ACHN (cell line): ENCODE data around the gene PHKA2.
"Not testable (repeated sequence)": the region's sequence is repeated elsewhere in the genome, so short reads cannot be mapped to it uniquely, and the experiment has no call there.

Experiments
- DNase-seq: peaks from one replicate; pipeline ENCODE4 v3.0.0-alpha.2; 2015
- in situ Hi-C: cut with HindIII; loops from 2 replicates; pipeline ENCODE4 v1.10.0; 2017; ENCODE audit warnings: low sequenced_read_pairs, low pct_ligation_motif_present, low pct_unique_long_range_greater_than_20kb

PHKA2 gene

GRCh38 chrX:18883961-18884765, 99.8 kb downstream of the PHKA2 start:
- in situ Hi-C loops, result no loop called here
- DNase-seq, result no peak

- DNase-seq, result no peak
- in situ Hi-C loops, result no loop called here
Observed at GRCh38 chrX:18883234-18883960, 100.5 kb downstream of the PHKA2 start.

- DNase-seq, result no peak
- in situ Hi-C loops, result no loop called here
Observed at GRCh38 chrX:18879144-18879543, 104.8 kb downstream of the PHKA2 start.

- DNase-seq, result no peak
- in situ Hi-C loops, result no loop called here
Observed at GRCh38 chrX:18877469-18877868, 106.4 kb downstream of the PHKA2 start.

- in situ Hi-C loops, result no loop called here
- DNase-seq, result no peak
Observed at GRCh38 chrX:18875256-18875878, 108.5 kb downstream of the PHKA2 start.

GRCh38 chrX:18874560-18875255, 109.2 kb downstream of the PHKA2 start:
- DNase-seq, result no peak
- in situ Hi-C loops, result no loop called here

GRCh38 chrX:18873836-18874235, 110.1 kb downstream of the PHKA2 start:
- DNase-seq, result no peak
- in situ Hi-C loops, result no loop called here

GRCh38 chrX:18873189-18873791, 110.6 kb downstream of the PHKA2 start:
- in situ Hi-C loops, result no loop called here
- peak; percentile 8 for DNase-seq

- in situ Hi-C loops, result no loop called here
- no peak for DNase-seq
Observed at GRCh38 chrX:18872621-18873020, 111.3 kb downstream of the PHKA2 start.

- DNase-seq, result no peak
- in situ Hi-C loops, result no loop called here
Observed at GRCh38 chrX:18871970-18872369, 111.9 kb downstream of the PHKA2 start.

- no peak for DNase-seq
- in situ Hi-C loops, result no loop called here
Observed at GRCh38 chrX:18871161-18871890, 112.6 kb downstream of the PHKA2 start.

- in situ Hi-C loops, result no loop called here
- DNase-seq, result no peak
Observed at GRCh38 chrX:18864390-18864920, 119.5 kb downstream of the PHKA2 start.

- no peak for DNase-seq
- in situ Hi-C loops, result no loop called here
Observed at GRCh38 chrX:18861511-18861910, 122.4 kb downstream of the PHKA2 start.

- no peak for DNase-seq
- in situ Hi-C loops, result no loop called here
Observed at GRCh38 chrX:18856645-18856997, 127.3 kb downstream of the PHKA2 start.

GRCh38 chrX:18855919-18856644, 127.8 kb downstream of the PHKA2 start:
- in situ Hi-C loops, result no loop called here

GRCh38 chrX:18847901-18848300, 136.0 kb downstream of the PHKA2 start:
- in situ Hi-C loops, DNase-seq: not testable (repeated sequence)

More at GRCh38 chrX:18855919-18856644, 127.8 kb downstream of the PHKA2 start:
- DNase-seq, result no peak
